ENCODE measurements around the gene OGFR. TPM values are rescaled to one million over a fixed set of nuclear protein-coding genes. Genes with fewer than 3 reads are reported as not detected.

OGFR gene
- polyA plus RNA-seq, 1 experiment, result 19.7 TPM

DNA sequence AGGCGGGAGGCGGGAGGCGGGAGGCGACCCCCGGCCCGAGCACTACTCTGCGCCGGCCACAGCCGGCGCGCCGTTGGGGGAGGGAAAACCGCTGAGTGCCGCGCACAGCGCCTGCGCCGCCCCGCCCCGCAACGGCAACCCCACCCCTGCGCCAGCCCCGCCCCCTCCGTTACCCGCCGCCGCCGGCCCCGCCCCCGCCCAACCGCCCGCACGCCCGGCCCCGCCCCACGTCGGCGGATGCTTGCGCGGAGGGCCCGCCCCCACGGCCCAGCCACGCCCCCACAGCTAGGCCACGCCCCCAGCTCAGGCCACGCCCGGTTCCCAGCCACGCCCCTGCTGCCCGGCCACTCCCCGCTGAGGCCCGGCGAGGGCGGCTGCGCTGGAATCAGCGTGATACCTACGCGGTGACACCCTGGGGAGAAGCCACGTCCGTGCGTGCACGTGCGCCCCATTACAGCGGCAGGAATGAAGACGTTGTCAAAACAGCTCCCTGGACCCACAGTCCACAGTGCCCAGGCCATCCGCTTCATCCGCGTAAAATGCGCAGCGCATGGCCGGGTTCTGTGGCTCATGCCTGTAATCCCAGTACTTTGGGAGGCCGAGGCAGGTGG is 57.2 kb downstream of the OGFR start, which contains the start of gene TCFL5:
Gene TCFL5, minus strand, starts transcription at position 97 of the 611 bp plus-strand sequence. CDS start 152 bp downstream, outside the sequence.
- no peak for TF ChIP-seq CTCF (IDR thresholded peaks at IDR 0.05; ENCODE audit: low read depth, low read length)
- Histone ChIP-seq H3K27ac (ENCODE audit: low read depth, low read length) (no peak within 1 kb of the TSS), H3K9me3 (ENCODE audit: control insufficient read depth, insufficient read depth, low read length) (no peaks in the 10 kb centered on the region; the same call in 1 of the 2 replicates), H3K4me3 (ENCODE audit: low read depth, low read length) (peak within 1 kb of the TSS; percentile 68), H3K27me3 (ENCODE audit: control insufficient read depth, insufficient read depth, low read length) (no peaks in the 10 kb centered on the region)
- peak; percentile 49 for DNase-seq (ENCODE audit: low read depth, low spot score)
- POLR2A ChIA-PET, result interaction anchor here (0.6 to 1.0 kb wide), 4 partner anchors 11 to 75 kb away, joined by 3 to 9 read pairs (median 3); no protein-coding TSS in a partner anchor
- CTCF ChIA-PET, result interaction anchor here (0.6 to 1.2 kb wide), 2 partner anchors 38 to 53 kb away, joined by 3 to 4 read pairs; no protein-coding TSS in a partner anchor

Small RNA genes lying within 50 kb of the gene (small RNA-seq; reads per million reads assigned to genes)
- not detected for gene DPH3P1 (ENCODE audit: insufficient read length, low read depth)

Other genes with a start within 250 kb of the OGFR start
- 0.09 and 0.14 TPM in 2 replicates for gene SLCO4A1, start 162.3 kb upstream of the OGFR start, polyA plus RNA-seq (2011; rRNA removed)
- 0.09 and 0.12 TPM in 2 replicates for gene NTSR1, start 96.0 kb upstream of the OGFR start, polyA plus RNA-seq (2011; rRNA removed)
- 13.4 and 14.4 TPM in 2 replicates for gene MRGBP, start 8.4 kb upstream of the OGFR start, polyA plus RNA-seq (2011; rRNA removed)
- gene COL9A3, start 12.2 kb downstream of the OGFR start, polyA plus RNA-seq (2011; rRNA removed), result 0.69 and 0.98 TPM in 2 replicates
- gene TCFL5, start 57.0 kb downstream of the OGFR start, polyA plus RNA-seq (2011; rRNA removed), result 8.7 and 9.9 TPM in 2 replicates
- 22.1 and 25.9 TPM in 2 replicates for gene DIDO1, start 121.7 kb downstream of the OGFR start, polyA plus RNA-seq (2011; rRNA removed)
- 24.3 and 24.4 TPM in 2 replicates for gene GID8, start 133.3 kb downstream of the OGFR start, polyA plus RNA-seq (2011; rRNA removed)
- 2.2 TPM in 2 replicates for gene SLC17A9, start 147.9 kb downstream of the OGFR start, polyA plus RNA-seq (2011; rRNA removed)
- not detected in 2 replicates for gene BHLHE23, start 202.1 kb downstream of the OGFR start, polyA plus RNA-seq (2011; rRNA removed)